HG02884 (cell line): ENCODE results near the gene KRTAP16-1.
"Not testable (repeated sequence)": the region's sequence is repeated elsewhere in the genome, so short reads cannot be mapped to it uniquely, and the experiment has no call there.

Experiments used
- ATAC-seq: cut with Tn5 transposase; IDR thresholded peaks from one replicate; pipeline ENCODE4 v1.9.1; 2021; ENCODE audit warnings: mild to moderate bottlenecking, moderate library complexity; ENCODE audit not compliant: unreplicated experiment

The KRTAP16-1 gene

GRCh38 chr17:41301916-41302901 is 6.9 kb downstream of the KRTAP16-1 start, which contains the start of gene KRTAP29-1:
Gene KRTAP29-1, minus strand, starts transcription at chr17:41302851. Its CDS starts 0 bp downstream, at chr17:41302851.
- ATAC-seq = no peak

- no peak for ATAC-seq
Observed at GRCh38 chr17:41301204-41301790, 7.8 kb downstream of the KRTAP16-1 start.

GRCh38 chr17:41298458-41299135 is 10.5 kb downstream of the KRTAP16-1 start:
- no peak for ATAC-seq

GRCh38 chr17:41296846-41297245 is 12.3 kb downstream of the KRTAP16-1 start:
- no peak for ATAC-seq

GRCh38 chr17:41294016-41294415 is 15.1 kb downstream of the KRTAP16-1 start:
- no peak for ATAC-seq

- ATAC-seq = no peak
Observed at GRCh38 chr17:41287050-41287449, 22.1 kb downstream of the KRTAP16-1 start.

GRCh38 chr17:41284546-41284945 is 24.6 kb downstream of the KRTAP16-1 start:
- no peak for ATAC-seq

GRCh38 chr17:41284043-41284442 is 25.1 kb downstream of the KRTAP16-1 start:
- ATAC-seq = no peak

- no peak for ATAC-seq
Observed at GRCh38 chr17:41278176-41278955, 30.7 kb downstream of the KRTAP16-1 start.

GRCh38 chr17:41275648-41276190 is 33.4 kb downstream of the KRTAP16-1 start, which contains the start of gene KRTAP9-7:
Gene KRTAP9-7, plus strand, starts transcription at chr17:41275698. Its CDS starts 0 bp downstream, at chr17:41275698.
- ATAC-seq = not testable (repeated sequence)

GRCh38 chr17:41271858-41272257 is 37.3 kb downstream of the KRTAP16-1 start:
- ATAC-seq = no peak

- not testable (repeated sequence) for ATAC-seq
Observed at GRCh38 chr17:41271323-41271722, 37.8 kb downstream of the KRTAP16-1 start.

- no peak for ATAC-seq
Observed at GRCh38 chr17:41267711-41268110, 41.4 kb downstream of the KRTAP16-1 start.

- no peak for ATAC-seq
Observed at GRCh38 chr17:41265078-41265477, 44.0 kb downstream of the KRTAP16-1 start, which contains the start of gene KRTAP9-6. Gene KRTAP9-6, plus strand, starts transcription at chr17:41265378. Its CDS starts 0 bp downstream, at chr17:41265378.

- no peak for ATAC-seq
Observed at GRCh38 chr17:41264599-41264998, 44.5 kb downstream of the KRTAP16-1 start.

GRCh38 chr17:41263212-41263611 is 45.9 kb downstream of the KRTAP16-1 start:
- ATAC-seq = no peak

GRCh38 chr17:41258406-41258805 is 50.7 kb downstream of the KRTAP16-1 start:
- ATAC-seq = no peak
